Left forelimb (tissue), 1 donor: ENCODE measurements around the gene KCNIP1.

Source experiments
- DNase-seq: peaks from one replicate; pipeline ENCODE4 v3.0.0-alpha.2; 2018; ENCODE audit warnings: low spot score

The KCNIP1 gene

DNA sequence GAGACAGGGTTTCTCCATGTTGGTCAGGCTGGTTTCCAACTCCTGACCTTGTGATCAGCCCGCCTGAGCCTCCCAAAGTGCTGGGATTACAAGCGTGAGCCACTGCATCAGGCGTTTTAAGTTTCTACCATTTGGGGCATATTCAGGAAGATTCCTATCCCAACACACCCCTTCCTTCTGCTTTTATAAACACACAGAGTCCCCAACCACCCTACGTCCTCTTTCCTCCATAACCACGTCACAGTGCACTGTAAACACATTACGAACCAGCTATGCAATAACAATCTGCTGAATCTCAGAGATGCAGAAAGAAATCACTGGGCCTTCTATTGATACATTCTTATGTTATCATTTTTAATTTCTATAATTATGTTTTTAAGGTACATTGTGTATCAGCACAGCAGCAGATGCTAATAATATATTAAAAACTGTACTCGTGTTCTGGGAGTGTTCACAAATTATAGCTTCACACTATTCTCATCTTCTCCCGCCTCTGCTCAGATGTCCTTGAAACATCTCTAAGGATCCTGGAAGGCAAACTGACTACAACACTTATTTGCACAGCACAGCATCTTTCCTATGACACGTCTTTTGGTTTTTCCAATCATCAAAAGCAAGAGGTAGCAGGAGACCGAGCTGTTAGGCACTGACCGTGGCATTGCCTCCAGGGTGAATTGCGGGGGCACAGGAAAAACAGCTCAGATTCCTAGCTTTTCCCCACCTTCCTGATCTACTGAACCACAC, 60.2 kb downstream of the KCNIP1 start:
- no peak for DNase-seq

DNA sequence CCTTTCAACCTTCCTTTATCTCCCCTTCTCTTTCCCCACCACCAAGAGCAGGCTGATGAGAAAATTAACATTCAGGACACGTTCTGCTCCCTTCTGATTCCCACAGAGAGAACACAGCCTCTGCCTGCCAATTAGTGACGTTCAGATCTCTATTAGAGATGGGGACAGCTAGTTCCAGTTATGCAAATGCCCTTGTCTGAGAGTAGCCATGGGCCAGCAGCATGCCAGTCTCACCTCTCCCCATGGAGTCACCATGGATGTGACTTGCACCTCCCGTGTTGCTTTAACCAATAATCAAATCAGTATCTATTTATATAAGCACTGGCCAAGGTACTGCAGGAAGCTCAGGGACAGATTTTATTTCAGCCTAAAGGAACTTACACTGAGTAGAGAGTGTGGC, 61.3 kb downstream of the KCNIP1 start:
- no peak for DNase-seq

DNA sequence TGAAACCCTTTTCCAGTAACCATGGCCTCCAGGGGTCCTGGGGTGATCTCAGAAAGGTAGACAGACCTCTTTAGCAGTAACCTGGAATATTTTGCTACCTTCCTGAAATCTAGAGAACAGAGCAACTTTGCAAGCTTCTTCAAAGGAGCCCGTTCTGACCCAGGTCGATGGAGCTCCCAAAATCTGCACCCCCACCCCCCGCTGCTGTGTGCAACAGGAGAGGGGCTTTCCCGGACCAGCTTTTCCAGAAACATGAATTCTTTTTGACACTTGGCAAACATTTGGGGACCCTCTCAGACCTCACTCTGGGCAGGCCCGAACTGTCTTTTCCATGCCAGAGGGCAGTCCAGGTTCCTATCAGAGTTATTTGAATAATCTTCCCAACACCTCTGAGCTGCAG, 65.3 kb downstream of the KCNIP1 start:
- no peak for DNase-seq

DNA sequence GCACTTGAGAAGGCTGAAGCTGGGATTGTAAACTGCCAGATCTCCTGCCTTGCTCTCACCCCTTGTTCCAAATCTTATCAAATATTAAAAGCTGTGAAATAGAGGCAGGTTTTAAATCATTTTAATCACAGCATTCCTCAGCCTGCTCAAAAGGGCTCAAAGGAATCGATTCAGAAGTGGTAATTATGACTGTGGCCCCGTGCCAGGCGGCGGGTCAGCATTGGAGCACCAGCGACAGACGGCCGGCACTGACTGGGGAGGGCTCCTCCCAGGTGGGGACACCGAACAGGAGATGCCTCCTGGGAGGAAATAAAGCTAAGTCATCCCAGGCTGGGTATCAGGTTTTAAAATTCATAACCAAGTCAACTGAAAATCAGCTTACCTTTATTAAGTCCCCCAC, 66.7 kb downstream of the KCNIP1 start:
- peak; percentile 58 for DNase-seq

DNA sequence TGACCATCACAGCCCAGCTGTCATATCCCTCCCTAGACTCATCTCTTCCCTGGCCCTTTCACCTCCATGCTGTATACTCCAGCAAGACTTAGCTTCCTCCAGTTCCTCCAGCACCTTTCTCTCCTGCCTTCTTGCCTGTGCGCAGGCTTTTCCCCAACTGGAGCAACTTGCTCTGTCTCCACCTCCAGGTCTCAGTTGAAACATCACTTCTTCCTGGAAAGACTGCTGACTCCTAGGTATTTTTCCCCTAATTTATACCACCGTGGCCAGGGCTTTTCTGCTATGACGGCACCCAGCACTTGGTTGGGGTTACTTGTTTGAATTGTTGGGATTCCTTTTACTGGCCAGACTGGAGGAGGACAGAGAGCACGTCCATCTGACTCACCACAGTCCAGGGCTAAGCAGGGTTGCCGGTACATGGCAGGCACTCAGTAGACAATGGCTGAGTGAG, 67.5 kb downstream of the KCNIP1 start:
- peak; percentile 59 for DNase-seq

DNA sequence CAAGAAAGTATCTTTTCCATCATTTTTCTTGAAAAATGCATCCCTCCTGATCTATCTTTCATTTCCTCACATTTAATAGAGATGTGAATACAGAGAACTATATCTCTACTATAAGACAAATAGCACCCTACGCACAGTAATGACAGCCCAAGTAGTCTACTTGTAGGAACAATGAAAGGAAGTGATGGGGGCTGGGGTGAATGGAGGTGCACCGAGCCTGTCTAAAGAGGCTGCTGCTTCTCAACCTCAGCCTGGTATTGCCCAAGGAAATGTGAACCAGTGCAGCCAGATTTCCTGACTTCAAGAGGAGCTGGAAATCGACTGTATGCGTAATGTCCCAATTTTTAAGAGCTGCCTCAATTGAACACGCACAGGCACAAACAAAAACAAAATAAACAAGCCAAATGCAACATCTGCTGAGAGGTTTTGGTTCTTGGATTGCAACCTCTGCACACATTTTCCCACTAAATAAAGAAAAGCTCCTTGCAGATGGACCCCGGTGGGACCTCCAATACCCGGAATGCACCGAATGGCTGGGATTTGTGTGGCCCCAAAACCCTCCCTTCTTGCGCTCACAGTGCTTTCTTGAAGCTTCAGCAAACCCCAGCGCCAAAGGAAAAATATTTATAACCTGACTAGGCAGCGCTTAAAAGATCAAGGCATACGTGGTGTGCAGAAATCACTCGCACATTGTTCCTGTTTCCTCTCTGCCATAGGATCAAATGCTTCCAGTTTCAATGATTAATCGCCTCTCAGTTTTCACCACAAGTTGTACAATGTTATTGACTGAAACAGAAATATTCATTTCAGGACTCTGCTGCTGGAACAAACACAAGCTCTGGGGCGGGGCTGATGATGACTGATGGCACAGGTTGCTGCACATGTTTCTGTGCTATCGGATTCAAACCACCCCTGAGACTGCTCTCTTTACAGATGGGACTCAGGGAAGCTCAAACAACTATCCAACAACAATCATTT, 68.3 kb downstream of the KCNIP1 start:
- DNase-seq, result peak; percentile 73

DNA sequence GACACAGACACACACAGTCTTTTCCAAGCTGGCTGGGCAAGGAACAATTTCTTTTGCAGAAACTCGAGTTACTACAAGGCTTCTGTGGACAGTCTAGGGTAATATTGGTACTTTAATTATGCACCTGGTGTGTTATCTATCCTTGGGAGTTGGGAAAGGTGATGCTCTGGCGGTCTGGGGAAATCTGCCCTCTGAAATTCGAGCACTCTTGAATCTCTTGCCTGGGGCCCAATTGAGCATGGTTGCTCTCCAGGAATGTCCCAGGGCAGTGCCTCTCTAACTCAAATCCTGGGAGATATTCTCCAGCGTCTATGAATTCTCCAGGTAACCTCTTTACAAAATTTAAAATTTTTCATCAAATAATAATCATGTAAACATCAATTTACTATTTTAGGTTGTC, 69.3 kb downstream of the KCNIP1 start:
- DNase-seq, result no peak

DNA sequence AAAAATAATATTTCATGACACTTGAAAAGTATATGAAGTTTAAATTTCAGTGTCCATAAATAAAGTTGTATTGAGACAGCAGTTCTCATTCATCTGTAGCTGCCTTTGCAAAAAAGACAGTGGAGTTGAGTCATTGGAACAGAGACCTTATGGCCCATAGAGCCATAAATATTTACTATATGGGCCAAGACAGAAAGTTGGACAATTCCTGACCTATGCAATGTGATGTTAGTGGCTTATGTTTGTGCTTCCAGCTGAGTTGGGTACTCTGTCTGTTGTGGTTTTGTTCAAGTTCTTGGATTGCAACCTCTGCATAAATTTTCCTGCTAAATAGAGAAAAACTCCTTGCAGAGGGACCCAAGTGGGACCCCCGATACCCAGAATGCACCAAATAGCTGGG, 69.8 kb downstream of the KCNIP1 start:
- no peak for DNase-seq

DNA sequence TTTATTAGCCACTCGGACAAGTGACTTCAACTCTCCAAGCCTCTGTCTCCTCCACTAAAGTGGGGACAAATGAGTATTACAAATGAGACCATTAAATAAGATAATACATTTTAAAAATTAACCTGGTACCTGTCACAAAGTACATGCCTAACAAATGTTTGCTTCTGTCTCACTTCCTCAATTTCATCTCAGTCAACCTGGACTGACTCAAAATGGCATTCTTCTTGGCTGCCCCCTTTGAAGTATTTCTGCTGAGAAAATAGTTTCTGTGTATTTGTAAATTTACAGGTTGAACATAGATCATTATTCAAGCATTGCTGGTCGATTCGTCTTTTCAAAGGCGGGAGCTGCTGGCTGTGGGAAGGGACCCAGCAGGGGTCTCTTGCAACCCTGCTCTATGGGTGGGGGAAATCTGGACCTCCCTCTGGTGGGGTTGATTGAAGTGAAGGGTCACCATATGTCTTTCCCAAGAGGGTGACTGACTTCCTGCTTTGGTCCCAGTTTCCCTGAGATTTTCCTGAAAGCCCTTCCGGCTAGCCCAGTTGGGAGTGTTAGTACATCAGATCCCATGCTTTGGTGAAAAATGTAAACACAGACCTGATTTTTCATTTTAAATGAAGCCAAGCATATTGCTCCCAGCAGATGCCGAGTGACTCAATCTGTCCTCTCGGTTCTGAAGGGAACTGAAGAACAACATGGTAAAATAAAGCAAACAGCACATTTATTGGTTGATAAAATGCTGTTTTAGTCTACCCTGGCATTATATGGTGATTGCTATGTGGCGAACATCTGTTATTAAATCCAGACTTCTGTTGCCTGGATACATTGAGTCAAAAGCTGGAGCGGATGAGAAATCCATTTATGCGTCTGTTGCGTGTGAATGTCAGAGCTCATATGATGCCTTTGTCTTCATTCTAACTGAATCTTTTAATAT, 73.0 kb downstream of the KCNIP1 start:
- no peak for DNase-seq

DNA sequence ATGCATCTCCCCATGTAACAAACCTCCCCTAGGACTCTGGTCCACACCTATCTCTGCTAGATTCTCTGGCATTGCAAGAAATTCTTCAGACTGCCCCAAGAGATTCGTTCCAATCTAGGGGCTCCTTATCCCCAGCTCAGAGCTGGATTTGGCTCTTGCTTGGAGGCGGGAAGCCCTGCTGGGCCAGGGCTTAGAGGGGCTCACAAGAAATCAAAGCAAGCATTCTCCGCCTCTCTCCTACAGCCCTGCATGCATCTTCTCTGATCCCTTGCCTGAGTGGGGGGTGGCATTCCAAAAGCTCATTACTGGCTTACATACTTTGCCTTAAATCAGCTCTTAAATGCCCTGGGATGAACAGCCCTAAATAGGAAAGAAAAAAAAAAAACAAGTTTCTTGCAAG, 75.8 kb downstream of the KCNIP1 start:
- no peak for DNase-seq

DNA sequence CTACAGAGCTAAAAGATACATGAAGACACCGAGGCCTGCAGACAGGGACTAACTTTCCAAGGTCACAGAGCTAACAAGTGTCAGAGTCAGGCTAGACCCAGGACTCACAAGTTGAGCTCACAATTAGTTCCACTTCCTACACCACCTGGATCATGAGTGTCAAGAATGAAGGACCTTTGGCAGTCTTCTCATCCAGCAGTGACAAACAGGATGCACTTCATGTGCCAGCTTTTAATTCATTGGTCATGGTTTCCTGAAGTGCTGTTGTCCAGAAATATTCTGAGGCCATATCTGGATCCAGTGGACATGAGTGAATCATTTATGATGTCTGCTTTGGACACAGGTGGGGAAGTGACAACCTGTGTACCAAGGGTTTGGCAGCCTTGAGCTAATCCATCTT, 77.4 kb downstream of the KCNIP1 start:
- DNase-seq, result no peak

DNA sequence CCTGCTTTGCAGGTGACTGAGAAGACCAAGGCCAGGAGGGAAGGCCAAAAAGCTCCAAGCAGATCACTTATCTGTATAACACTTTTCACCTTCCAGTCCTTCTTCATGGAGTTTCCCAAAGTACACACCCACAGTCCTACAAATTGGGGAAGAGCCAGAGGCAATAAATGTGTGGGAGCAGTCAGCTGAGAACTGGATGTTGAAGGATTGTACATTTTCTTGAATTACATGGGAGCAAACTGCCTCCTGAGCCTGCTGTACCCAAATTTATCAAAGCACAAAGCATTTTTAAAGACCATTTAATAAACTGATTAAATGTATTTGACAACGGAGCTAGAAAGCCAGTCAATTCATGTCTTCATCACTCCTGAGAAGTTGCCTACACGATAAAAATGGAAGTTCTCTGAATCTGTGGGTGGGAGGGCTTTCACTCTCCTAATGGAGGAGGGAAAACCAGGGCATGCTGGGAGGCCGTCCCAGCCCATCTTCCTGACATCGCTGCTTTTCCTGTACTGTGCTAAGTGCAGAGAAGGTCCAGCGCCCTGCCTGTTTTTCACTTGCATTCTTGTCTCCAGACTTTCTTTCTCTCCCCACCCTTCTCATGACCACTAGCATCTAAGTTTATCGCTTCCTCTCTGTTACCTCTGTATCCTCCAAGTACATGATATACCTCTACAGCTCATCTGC, 79.0 kb downstream of the KCNIP1 start:
- no peak for DNase-seq

DNA sequence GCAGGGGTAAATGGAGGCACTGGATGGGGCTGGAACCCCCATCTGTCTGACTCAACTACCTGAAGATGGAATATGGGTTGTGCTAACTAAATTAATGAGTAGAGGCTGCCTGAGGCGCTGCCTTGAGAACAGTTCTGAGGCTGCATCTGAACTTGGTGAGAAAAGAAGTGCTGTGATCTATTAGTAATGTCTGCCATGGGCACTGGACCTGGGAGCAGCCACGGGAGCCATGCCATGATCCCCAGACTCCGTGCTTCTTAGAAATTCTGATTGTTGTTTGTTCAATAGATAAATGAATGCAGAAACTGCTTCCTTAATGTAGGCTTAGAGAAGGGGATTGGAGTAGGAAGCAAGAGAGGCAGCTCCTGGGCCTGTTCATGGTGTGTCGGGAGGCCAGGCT, 80.2 kb downstream of the KCNIP1 start:
- no peak for DNase-seq

DNA sequence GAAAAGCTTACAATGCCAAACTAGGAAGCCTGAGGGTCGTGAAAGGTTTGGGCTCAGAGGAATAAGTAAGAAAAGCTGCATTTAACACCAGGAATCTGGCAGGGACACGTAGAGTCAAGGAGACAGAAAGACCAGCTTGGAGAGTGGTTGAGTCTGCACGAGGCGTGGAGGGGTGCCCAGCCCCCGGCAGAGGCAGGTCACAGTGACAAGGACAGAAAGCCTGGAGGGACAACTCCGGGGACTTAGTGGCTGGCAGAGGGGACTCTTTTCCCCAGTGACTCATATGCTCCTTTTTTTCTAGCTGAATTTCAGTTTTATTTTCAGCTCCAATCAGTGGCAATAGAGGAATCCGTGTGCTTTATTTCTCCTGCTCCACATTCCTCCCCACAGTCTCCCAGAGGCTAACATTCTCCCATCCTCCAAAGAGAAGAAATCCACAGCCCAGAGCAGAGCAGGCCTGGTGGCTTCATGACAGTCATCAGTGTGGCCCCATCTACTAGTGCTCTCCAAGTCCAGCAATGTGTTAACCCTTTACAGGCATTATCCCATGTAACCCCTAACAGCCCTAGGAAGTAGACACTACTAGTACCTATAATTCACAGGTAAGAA, 80.7 kb downstream of the KCNIP1 start:
- DNase-seq, result no peak

DNA sequence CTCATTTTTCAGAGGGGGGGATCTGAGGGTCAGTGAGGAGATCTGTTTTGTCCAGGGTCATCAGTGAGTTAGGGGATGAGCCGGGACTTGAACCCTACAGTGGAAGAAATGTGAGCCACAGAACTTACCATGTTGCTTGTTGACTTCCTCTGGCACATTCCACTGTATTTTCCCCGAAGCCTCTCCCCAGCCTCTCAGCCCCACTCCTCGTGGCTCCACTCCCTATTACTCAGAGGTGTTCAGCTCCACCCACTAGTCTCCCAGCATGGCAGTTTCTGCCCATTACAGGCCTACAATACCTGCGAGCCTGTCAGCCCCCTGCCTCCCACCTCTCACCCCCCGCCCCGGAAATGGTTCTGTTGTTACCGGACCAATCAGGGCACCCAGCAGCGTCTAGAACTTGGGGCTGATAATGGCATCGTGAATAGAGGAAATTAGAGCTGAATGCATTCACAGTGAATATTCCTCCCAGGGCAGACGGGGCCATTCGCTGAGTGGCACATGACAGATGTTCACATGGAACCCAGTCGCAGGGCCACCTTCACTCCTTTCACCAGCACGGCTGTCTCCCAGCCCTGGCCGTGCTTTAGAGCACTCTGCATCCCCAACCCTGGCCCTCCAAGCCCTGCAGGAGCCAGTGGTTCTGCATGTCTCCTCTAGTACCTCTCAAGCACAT, 81.6 kb downstream of the KCNIP1 start:
- DNase-seq, result no peak

DNA sequence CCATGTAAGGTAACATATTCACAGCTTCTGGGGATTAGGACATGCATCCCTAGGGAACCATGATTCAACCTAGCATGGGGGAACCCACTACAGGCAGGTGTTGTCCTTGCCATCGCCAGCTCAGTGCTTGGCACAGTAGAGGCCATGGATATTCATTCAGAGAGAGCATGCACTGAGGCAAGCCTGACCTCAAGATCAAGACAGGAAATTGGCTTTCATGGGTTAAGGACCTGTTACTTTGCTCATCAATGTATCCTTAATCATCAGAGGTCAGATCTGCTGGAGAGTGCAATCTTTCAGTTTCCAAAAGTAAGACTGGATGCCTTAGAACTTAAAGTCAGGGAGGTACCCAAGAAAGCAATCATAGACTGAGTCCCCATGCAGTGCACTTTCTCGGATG, 84.0 kb downstream of the KCNIP1 start:
- no peak for DNase-seq

DNA sequence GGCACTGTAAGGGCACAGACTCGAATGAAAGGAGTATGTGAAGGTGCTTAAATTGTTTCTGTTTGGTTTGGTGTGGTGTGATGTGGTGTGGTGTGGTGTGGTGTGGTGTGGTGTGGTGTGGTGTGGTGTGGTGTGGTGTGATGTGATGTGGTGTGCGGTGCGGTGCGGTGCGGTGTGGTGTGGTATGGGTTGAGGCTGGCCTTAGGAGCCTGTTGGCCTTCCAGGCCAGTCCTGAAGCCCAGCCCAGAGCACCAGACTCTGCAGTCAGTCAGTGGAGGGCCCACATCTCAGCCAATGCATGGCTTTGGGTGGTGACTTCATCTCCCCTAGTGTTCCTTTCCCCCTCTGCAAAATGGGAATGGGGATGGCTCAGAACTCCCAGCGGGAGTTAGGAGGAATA, 85.8 kb downstream of the KCNIP1 start:
- DNase-seq, result no peak

DNA sequence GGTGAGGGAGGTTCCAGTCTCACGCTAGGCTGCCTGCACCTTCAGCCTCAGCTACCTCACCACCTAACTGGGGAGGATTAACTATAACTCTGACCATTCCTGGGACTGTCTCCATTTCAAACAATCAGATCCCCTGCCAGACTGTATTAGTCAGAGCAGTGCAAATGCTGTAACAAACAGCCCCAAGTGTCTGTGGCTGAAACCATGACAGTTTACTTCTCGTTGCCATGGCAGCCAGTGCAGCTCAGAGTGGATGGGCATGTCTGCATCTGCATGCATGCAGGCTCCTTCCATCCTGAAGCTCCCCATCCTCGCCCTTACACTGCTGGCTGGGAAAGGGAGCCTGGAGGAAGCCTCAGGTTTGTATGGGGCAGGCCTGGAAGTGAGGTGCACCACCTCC, 86.7 kb downstream of the KCNIP1 start:
- no peak for DNase-seq

DNA sequence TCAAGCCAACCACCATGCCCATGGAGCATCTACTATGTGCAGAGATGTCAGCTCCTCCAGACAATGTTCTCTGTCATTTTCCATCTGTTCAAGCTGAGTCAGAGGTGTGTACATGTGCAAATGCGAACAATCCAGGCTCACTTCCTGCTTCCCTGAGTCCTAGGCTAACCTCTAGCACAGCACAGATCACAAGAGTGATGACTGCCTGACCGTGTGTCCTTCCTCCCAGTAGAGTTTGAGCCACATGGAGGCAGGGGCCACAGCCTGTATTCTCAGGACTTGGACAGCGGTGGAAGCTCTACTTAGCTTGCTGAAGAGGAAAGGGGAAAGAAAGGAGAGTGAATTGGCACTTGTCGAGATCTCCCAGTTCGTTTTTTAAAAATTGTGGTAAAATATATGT, 87.2 kb downstream of the KCNIP1 start:
- no peak for DNase-seq

DNA sequence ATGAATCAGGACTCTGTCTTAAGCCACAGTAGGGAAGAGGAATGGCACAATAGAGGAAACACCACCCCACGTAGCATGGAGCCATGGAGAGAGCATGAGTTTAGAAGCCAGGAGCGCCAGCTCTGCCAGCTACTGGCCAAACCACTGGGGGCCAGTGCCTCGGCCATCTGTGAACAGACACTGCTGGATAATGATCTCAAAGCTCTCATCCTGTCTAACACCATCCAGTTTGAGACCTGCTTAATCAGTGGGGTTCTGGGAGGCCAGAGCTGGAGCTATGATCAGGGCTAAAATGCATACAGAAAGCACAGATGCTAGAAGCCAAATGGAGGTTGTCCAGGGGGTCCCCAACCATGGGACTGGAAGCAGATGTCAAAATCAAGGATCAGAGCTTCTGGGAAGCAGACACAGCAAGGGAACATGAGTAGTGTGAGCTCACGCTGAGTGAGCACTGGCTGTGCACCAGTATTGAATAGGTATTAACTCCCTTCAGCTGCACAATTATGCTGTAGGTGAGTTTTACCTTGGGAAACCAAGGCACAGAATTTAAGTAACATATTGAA, 92.7 kb downstream of the KCNIP1 start:
- no peak for DNase-seq
